HG02759 (cell line): Measurements from ENCODE around the gene RGS5.

Source experiments
- ATAC-seq: cut with Tn5 transposase; IDR thresholded peaks from one replicate; pipeline ENCODE4 v1.9.1; 2021; ENCODE audit warnings: mild to moderate bottlenecking, moderate library complexity; ENCODE audit not compliant: unreplicated experiment

Gene RGS5

GRCh38 chr1:163147019-163147418 lies 55.7 kb downstream of the RGS5 start:
- ATAC-seq, result no peak

GRCh38 chr1:163145435-163145834 lies 57.3 kb downstream of the RGS5 start:
- ATAC-seq, result no peak

- no peak for ATAC-seq
Observed at GRCh38 chr1:163144418-163144817, 58.3 kb downstream of the RGS5 start.

GRCh38 chr1:163142152-163142551 lies 60.6 kb downstream of the RGS5 start:
- ATAC-seq, result no peak

GRCh38 chr1:163141556-163141955 lies 61.2 kb downstream of the RGS5 start:
- no peak for ATAC-seq

- no peak for ATAC-seq
Observed at GRCh38 chr1:163137556-163138265, 65.0 kb downstream of the RGS5 start.

GRCh38 chr1:163131981-163132380 lies 70.7 kb downstream of the RGS5 start:
- ATAC-seq, result no peak

- ATAC-seq, result no peak
Observed at GRCh38 chr1:163130225-163130856, 72.4 kb downstream of the RGS5 start.

- no peak for ATAC-seq
Observed at GRCh38 chr1:163128282-163128681, 74.4 kb downstream of the RGS5 start.

GRCh38 chr1:163124812-163125211 lies 77.9 kb downstream of the RGS5 start:
- no peak for ATAC-seq

GRCh38 chr1:163120372-163120771 lies 82.3 kb downstream of the RGS5 start:
- ATAC-seq, result no peak

- no peak for ATAC-seq
Observed at GRCh38 chr1:163119707-163120106, 83.0 kb downstream of the RGS5 start.

- no peak for ATAC-seq
Observed at GRCh38 chr1:163115887-163116286, 86.8 kb downstream of the RGS5 start.

- ATAC-seq, result no peak
Observed at GRCh38 chr1:163107655-163108054, 95.1 kb downstream of the RGS5 start.

- ATAC-seq, result no peak
Observed at GRCh38 chr1:163106364-163106987, 96.2 kb downstream of the RGS5 start.

GRCh38 chr1:163104385-163105099 lies 98.2 kb downstream of the RGS5 start:
- ATAC-seq, result no peak

- no peak for ATAC-seq
Observed at GRCh38 chr1:163102590-163102989, 100.1 kb downstream of the RGS5 start.

GRCh38 chr1:163095213-163095612 lies 107.5 kb downstream of the RGS5 start:
- no peak for ATAC-seq

GRCh38 chr1:163094589-163094988 lies 108.1 kb downstream of the RGS5 start:
- no peak for ATAC-seq

- no peak for ATAC-seq
Observed at GRCh38 chr1:163094182-163094581, 108.5 kb downstream of the RGS5 start.

- ATAC-seq, result no peak
Observed at GRCh38 chr1:163093579-163093978, 109.1 kb downstream of the RGS5 start.

GRCh38 chr1:163093169-163093568 lies 109.5 kb downstream of the RGS5 start:
- no peak for ATAC-seq
